ENCODE data around the gene WNT9B. TPM values are rescaled to one million over a fixed set of nuclear protein-coding genes. Genes with fewer than 3 reads are reported as not detected.

The WNT9B gene
- total and polyA plus RNA-seq, 2 of the 13 experiments (the other 11 are each of a cell fraction or from before 2014, with no cell fraction given) = not detected

- peak overlapping the region; percentile 84 for H3K4me2 ChIP-seq (ENCODE audit: low read depth, low read length)
- peak; percentile 91 for DNase-seq (ENCODE audit: low spot score)
- in situ Hi-C loops (cut with HindIII; ENCODE audit: extremely low pct_ligation_motif_present, low pct_unique_long_range_greater_than_20kb) (loop anchor here (10.0 kb wide), 1 partner anchor 65 kb away; no protein-coding TSS in a partner anchor), intact Hi-C loops (cut with micrococcal nuclease; ENCODE audit: unreplicated experiment) (no loop called here)
- H3K79me2 ChIP-seq (ENCODE audit: insufficient read depth, low read length) = no peaks in the 10 kb centered on the region
- peak overlapping the region; percentile 21 to 66 (median 33); a peak in 4 of 6 replicates for H3K4me3 ChIP-seq (replicated peaks in 1 of 3; ENCODE audit: insufficient read depth in 1 of 3, low read depth in 2 of 3, low read length in 3 of 3)
- no TSS peak for BruUV-seq (replicated peaks)
- peak; percentile 100 for FAIRE-seq
- H3K9ac ChIP-seq (ENCODE audit: insufficient read depth, low read depth, low read length) = no peak overlapping the region
- ChIA-PET CTCF (ENCODE audit: low intra/inter-chr PET ratio, low total read pairs) (no interaction called here), POLR2A (interaction anchor here (1.4 to 1.5 kb wide), 2 partner anchors 24 to 37 kb away, joined by 3 to 5 read pairs; no protein-coding TSS in a partner anchor)
- ATAC-seq = peak; percentile 89
- H2AFZ ChIP-seq (ENCODE audit: low read length) = no peak overlapping the region
- peaks cover 2 to 4% of the 10 kb centered on the region in 2 experiments; a peak in 1 of 5 replicates for H3K27me3 ChIP-seq (ENCODE audit: control insufficient read depth in 1 of 2, insufficient read depth in 2 of 2, low read length in 2 of 2)
- H3K4me1 ChIP-seq (ENCODE audit: insufficient read depth, low read length) = peaks cover 90% of the 10 kb centered on the region
- no peaks in the 10 kb centered on the region for H3K36me3 ChIP-seq (replicated peaks in 1 of 2; ENCODE audit: control insufficient read depth in 1 of 2, insufficient read depth in 2 of 2, low read length in 2 of 2)
- no peaks in the 10 kb centered on the region for H3K9me3 ChIP-seq (ENCODE audit: low read length)
- WGBS (ENCODE audit: low lambda C conversion rate) = 0% methylated on average over 9 of the region's 9 CpGs
- H4K20me1 ChIP-seq (ENCODE audit: insufficient read depth, low read length) = no peaks in the 10 kb centered on the region
- peak overlapping the region; percentile 31 for H3K27ac ChIP-seq (ENCODE audit: extremely low read length, insufficient read depth, low read length)
- TF ChIP-seq HMGXB3 (CRISPR knock-in tag; IDR thresholded peaks at IDR 0.05; ENCODE audit: borderline replicate concordance) (no peak), ZNF7 (CRISPR knock-in tag; IDR thresholded peaks at IDR 0.05) (no peak), IRF1 (CRISPR knock-in tag; IDR thresholded peaks at IDR 0.05; ENCODE audit: low read depth) (no peak), SPEN (CRISPR knock-in tag; IDR thresholded peaks at IDR 0.05; ENCODE audit: low read depth) (0 out of 2 replicates have a peak, but pooled peaks have one; percentile 30), ZEB1 (IDR thresholded peaks at IDR 0.05; ENCODE audit: insufficient replicate concordance, low read depth) (peak; percentile 68), ZNF879 (CRISPR knock-in tag; IDR thresholded peaks at IDR 0.05) (0 out of 2 replicates have a peak, but pooled peaks have one; percentile 32), GTF3A (CRISPR knock-in tag; conservative IDR thresholded peaks at IDR 0.05) (no peak), MTF1 (CRISPR knock-in tag; IDR thresholded peaks at IDR 0.05) (no peak), ETV5 (CRISPR knock-in tag; IDR thresholded peaks at IDR 0.05; ENCODE audit: borderline replicate concordance) (peak; percentile 63; the same call in 1 of the 2 replicates), RNF2 (conservative IDR thresholded peaks at IDR 0.05; ENCODE audit: low read depth) (no peak), HOXA5 (CRISPR knock-in tag; IDR thresholded peaks at IDR 0.05) (no peak), ZNF75D (CRISPR knock-in tag; IDR thresholded peaks at IDR 0.05; ENCODE audit: borderline replicate concordance) (no peak), ZNF274 (CRISPR knock-in tag; IDR thresholded peaks at IDR 0.05) (no peak), ETV6 (CRISPR knock-in tag; conservative IDR thresholded peaks at IDR 0.05) (no peak), HCFC1 (IDR thresholded peaks at IDR 0.05; ENCODE audit: low read depth, low read length) (no peak), SIN3A (IDR thresholded peaks at IDR 0.05; ENCODE audit: borderline replicate concordance, low read depth, low read length) (no peak), ZNF737 (CRISPR knock-in tag; IDR thresholded peaks at IDR 0.05; ENCODE audit: borderline replicate concordance) (no peak), GZF1 (CRISPR knock-in tag; IDR thresholded peaks at IDR 0.05) (0 out of 2 replicates have a peak, but pooled peaks have one; percentile 29)
Observed at GRCh38 chr17:46869975-46870803, 18.8 kb downstream of the WNT9B start.
